Iris pigment epithelial cell (primary cell): ENCODE measurements around the gene TEX10.
"Not testable (repeated sequence)": the region's sequence is repeated elsewhere in the genome, so short reads cannot be mapped to it uniquely, and the experiment has no call there.

Source experiments
- DNase-seq: peaks from one replicate; pipeline ENCODE4 v3.0.0-alpha.2; 2011; ENCODE audit warnings: low read depth

TEX10 gene

DNA sequence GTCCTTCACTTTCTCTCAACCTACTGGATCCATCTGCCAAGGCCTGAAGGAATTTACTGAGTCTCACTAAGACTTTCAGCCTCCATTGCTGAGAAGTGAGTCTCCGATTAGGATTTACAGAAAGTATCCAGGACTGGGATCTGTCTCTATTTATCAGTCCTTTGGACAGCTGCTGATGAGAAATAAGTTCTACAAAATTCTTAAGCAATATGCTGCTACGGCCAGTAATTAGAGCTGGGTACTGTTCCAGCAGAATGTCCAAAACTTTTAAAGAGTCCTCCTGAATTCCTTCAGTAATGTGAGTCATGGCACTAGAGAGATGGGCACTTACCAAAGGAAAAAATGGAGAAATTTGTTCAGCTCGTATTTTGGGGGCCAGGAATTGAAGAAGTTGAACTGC is 5.9 kb downstream of the TEX10 start:
- peak; percentile 18 for DNase-seq

DNA sequence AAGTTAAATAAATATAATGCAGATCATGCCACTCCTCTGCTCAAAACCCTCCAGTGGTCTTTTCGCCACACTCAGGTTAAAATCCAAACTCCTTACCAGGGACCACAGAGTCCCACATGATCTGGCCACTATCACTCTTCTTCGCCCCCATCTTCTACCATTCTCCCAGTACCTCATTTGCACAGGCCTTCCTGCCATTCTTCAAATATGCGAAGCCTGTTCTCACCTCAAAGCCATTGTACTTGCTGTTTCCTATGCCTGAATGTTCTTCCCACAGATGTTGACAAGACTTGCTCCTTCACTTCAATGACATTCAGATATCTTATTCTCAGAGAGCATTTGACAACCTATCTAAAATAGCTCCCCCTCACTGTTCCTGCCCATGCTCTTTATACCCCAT is 10.9 kb downstream of the TEX10 start:
- DNase-seq: no peak

DNA sequence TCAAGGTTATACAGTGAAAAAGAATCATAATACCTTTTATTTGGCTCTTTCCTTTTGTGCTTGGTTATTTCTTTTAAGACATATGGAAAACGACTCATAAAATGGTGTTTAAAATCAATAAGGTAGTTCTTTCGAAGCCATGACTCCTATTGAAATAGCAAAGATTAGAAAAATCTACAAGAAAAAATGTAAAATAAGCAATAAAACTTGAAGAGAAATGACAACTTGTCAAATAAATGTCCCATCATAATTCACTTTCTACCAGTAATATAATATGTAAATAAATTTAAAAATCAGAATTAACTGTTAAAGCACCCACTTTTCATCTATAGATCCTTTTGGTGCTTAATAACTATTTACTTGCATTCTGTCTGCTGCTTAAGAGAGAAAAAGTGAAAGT is 12.5 kb downstream of the TEX10 start:
- no peak for DNase-seq

DNA sequence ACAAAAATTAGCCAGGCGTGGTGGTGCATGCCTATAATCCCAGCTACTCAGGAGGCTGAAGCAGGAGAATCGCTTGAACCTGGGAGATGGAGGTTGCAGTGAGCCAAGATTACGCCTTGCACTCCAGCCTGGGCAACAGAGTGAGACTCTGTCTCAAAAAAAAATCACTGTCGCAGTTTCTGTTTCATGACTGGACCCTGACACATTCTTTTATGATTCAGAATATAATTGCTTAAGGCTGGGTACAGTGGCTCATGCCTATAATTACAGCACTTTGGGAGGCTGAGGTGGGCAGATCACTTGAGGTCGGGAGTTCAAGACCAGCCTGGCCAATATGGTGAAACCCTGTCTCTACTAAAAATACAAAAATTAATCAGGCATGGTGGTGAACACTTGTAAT is 14.0 kb downstream of the TEX10 start:
- not testable (repeated sequence) for DNase-seq

DNA sequence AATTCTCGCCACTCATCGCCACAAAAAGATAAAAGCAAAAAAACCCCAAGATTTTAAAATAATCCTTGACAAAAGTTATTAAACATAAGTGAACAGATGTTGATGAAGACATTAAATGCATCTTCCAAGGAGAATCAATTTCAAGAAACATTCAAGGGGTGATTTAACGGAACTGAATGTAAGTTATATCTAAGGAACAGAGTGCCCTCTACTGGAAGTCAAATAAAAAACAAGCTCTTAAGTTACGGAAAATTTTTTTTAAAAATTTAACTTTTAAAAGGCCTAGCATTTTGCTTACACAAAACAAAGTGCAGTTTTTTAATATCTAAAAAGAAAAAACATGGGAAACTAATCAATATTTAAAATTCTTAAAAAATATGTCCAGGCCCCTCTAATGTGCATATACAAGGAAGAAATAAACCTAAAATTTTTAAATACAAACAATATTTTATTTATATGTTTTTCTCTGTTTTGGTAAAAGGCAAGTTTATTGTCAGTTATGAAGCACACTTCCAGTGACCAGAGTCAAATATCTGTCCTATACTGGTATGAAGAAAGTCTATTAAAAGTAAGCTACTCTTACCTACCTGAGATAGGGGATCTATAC is 28.0 kb downstream of the TEX10 start:
- peak; percentile 67 for DNase-seq

DNA sequence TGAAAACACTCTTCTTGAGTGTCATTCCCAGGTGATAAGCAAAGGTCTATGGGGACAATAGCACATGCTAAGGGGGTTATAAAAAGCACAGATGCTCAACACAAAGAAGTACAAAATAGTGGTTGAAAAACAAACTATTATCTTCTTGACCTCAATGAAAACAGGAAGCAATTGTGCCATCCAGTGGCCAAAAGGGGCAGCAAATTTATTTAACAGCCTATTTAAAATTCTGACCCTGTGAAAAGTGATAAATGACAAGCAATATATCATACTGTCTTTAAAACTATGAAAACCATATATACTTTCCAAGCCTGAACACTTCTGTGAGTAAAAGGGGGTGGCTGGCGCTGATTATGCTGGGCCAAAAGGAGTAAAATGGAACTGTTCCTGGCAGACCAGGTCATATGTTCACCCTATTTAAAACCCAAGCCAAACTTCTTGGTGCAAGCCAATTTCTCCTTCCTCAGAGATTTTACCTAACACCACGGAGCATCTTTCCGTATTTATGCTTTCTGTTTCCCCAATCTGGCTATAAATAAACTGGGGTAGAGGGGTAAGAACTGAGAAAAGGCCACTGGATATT is 29.7 kb downstream of the TEX10 start:
- DNase-seq: peak; percentile 49

DNA sequence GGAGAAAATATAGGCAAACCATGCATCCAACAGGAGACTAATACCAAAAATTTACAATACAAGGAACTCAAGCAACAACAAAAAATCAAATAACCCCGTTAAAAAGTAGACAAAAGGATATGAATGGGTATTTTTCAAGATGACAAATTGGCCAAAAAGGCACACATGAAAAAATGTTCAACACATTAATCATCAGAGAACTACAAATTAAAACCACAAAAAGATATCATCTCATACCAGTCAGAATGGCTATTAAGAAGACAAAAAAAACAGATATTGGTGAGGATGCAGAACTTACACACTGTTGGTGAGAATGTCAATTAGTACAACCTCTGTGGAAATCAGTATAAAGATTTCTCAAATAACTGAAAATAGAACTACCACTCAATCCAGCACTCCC is 35.0 kb downstream of the TEX10 start:
- peak; percentile 67 for DNase-seq

- no peak for DNase-seq
Observed at GRCh38 chr9:100315561-100315960, 37.2 kb downstream of the TEX10 start.

DNA sequence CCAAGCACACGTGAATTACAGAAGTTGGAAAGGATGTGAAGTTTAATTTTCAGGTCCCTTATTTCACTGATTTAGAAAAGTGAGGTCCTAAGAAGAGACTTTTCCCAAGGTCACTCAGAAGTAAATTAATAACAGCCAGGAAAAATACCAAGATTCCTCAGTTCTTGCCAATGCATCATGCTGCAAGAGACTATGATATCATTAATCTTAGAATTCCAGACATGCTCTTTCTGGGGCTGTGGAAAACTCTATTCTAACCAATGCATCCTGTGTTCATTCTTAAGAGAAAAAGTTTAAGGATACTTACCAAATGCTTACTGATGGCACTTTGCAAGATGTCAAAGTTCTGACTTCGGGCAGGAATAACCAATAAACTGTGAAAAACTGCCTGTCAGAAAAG is 42.8 kb downstream of the TEX10 start:
- peak; percentile 32 for DNase-seq

DNA sequence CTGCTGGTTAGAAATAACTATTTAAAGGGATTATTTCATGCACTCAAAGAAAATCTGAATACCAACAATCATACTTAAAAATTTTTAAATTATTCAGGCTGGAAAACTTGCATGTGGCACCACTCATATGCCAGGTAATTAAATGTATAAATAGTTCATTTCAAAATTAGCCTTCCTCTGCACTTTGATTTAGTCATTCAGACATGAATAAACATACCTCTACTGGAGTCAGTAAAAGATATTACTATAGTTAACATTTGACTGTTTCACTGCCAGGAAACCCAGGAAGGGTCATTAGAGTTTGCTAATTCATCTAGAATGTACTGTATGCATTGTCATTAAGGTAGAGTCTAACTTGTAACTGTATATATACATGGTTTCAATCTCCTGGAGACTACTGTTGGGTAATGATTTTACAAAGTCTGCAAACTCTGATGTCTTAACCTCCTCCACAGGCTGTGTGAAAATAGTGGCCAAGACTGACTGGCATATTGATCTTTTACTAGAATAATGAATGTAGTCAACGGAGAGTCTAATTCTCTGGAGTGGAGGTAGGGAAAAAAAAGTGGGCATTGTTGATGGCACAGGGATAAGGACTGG is 43.7 kb downstream of the TEX10 start:
- DNase-seq: peak; percentile 38

DNA sequence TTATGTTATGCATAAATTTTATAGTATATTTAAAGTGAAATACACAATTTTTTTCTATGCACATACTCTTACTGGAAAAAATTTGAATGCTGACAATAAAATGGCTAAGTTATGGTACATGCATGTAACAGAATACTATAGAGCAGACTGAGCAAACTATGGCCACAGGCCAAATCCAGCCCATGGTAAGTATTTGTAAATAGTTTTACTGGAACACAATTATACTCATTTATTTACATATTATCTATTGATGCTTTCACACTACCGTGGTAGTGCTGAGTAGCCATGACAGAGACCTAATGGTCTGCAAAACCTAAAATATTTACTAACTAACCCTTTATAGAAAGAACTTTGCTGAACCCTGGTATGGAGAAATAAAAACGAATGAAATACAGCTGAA is 45.7 kb downstream of the TEX10 start:
- DNase-seq: no peak

DNA sequence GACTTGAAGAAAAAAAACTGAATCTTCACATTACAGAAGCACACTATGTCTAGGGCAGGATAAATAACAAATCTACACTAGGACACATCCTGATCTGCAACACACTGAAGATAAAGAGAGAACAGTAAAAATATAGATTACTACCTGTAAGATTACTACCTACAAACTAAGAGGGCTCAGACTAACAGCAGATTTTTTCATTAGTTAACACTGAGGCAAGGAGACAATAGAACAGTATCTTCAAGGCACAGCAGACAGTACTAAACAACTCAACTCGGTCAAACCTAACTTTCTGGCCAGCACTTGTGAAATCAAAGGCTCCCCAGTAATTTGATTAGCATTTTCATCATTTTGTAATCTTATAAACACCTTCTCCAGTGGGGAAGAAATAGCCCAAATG is 46.5 kb downstream of the TEX10 start:
- DNase-seq: no peak

GRCh38 chr9:100303747-100304146 is 49.0 kb downstream of the TEX10 start:
- no peak for DNase-seq

- DNase-seq: no peak
Observed at GRCh38 chr9:100298378-100298777, 54.4 kb downstream of the TEX10 start.

DNA sequence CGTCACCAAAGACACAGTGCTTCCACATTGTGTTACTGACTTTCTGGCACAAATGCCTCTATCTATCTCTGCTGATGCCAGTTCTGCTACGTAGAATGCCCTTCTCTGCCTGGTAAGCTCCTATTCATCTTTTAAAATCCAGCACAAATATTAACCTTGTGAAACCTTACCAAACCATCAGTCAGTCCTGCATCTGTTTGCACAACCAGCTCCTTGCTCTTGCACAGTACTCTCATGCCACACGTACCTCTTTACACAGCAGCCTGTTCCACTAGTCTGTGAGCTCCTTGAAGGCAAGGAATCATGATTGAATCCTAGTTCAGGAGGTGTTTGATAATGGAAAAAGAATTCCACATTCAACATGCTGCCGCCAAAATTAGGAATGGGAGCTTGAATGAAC is 56.3 kb downstream of the TEX10 start:
- DNase-seq: no peak

DNA sequence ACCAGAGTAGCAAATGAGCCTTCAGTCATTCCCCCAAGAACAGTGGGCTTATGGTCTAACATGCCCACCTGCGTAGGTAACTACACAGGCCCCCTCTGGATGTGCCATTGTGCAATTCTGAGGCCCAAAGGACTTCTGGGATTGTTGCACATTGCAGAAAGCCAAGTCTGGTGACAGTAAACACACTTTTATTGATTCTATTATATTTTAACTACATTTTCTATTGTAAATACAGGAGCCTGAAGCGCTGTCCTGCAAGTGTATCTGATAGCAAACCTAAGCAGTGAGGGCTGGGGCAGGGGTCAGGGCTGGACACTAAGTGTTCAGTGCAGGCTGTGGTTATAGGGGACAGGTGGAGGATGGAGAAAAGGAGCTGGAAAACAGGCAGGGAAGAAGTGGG is 57.5 kb downstream of the TEX10 start:
- no peak for DNase-seq

DNA sequence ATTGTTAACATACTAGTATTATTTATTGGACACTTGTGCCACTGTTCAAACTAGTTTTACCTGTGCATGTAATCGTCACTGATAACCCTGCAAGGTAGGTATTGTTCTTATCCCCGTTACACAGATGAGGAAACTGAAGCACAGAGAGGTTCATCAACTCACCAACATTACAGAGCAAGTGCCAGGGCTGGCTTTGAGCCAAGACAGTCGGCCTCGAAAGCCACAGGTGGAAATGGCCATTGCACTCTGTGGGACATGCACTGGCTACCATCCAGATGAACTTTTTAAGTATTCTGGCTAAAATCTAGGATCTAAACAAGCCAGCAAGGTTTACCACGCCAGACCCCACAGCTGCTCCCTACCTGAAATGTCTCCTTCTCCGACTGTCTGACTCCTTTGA is 57.9 kb downstream of the TEX10 start:
- no peak for DNase-seq

DNA sequence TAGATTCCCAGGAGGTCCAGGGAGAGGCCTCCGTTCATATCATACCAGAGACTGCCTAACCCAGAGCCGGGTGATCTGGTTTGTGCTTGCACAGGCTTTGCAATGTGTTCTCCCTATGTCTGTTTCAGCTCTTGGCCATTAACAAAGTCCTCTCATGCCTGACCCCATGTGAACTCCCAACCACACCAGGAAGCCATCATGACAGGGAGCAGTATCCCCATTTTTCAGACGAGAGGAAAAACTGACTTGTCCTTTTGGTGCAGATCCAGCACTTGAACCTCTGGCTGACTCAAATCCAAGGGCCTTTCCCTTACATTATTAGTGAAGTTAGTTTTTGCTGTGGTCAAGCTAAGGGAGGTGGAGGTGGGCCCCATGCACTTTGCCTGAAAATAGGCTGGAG is 58.4 kb downstream of the TEX10 start:
- peak; percentile 48 for DNase-seq

GRCh38 chr9:100292414-100292813 is 60.3 kb downstream of the TEX10 start:
- DNase-seq: no peak

- DNase-seq: no peak
Observed at GRCh38 chr9:100290714-100291113, 62.0 kb downstream of the TEX10 start.

DNA sequence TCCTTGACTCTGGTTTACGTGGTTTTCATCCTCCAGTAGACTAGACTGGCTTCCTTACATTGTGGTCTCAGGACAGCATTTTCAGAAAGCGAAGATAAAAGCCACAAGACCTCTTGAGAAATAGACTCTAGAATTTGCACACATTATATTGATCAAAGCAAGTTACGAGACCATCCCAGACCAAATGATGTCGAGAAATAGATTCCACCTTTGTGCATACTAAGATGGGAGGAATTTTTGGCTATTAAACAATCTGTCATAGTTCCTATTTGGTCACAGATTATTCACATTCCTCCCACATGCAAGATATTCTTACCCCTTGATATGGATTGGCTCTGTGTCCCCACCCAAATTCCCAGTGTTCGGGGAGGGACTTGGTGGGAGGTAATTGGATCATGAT is 65.6 kb downstream of the TEX10 start:
- DNase-seq: no peak

GRCh38 chr9:100286257-100286656 is 66.5 kb downstream of the TEX10 start:
- peak; percentile 79 for DNase-seq

GRCh38 chr9:100285601-100286000 is 67.1 kb downstream of the TEX10 start:
- DNase-seq: no peak

DNA sequence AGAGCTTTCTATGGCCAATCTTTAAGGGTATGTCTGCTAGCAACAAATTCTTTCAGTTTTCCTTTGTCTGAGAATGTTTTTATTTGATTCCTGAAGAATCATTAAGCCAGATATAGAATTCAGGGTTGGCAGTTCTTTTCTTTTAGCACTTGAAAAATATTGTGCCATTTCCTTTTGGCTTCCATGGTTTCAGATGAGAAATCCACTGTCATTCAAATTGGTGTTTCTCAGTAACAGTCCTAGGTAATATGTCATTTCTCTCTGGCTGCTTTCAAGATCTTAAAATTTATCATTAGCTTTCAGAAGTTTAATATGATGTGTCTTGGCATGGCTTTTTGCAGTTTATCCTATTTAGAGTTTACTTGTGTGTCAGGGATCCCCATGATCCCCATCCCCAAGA is 67.7 kb downstream of the TEX10 start:
- no peak for DNase-seq
